Measurements from ENCODE around the gene RBM18. TPM values are rescaled to one million over a fixed set of nuclear protein-coding genes. Genes with fewer than 3 reads are reported as not detected.

RBM18 gene, protein sequence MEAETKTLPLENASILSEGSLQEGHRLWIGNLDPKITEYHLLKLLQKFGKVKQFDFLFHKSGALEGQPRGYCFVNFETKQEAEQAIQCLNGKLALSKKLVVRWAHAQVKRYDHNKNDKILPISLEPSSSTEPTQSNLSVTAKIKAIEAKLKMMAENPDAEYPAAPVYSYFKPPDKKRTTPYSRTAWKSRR
- total RNA-seq: 7.5 and 8.4 TPM in 2 replicates

GRCh38 chr9:122264360-122265148 lies at the start of gene RBM18, which contains the start of gene MRRF:
Gene RBM18, minus strand, starts transcription at chr9:122264840. Its CDS starts 3,348 bp downstream, at chr9:122261492.
Gene MRRF, plus strand, starts transcription at chr9:122264882. Its CDS starts 6,010 bp downstream, at chr9:122270892.

GRCh38 chr9:122228568-122229484 lies 35.8 kb downstream of the RBM18 start, which contains the start of gene LHX6:
Gene LHX6, minus strand, starts transcription at chr9:122228957. Its CDS starts 217 bp downstream, at chr9:122228740.

Other genes with a start within 250 kb of the RBM18 start
- gene TTLL11, start 171.5 kb downstream of the RBM18 start, total RNA-seq: 6.3 and 7.1 TPM in 2 replicates
- gene NDUFA8, start 105.1 kb downstream of the RBM18 start, total RNA-seq: 15.3 and 27.2 TPM in 2 replicates
- not detected in 2 replicates for gene MORN5, start 104.9 kb downstream of the RBM18 start, total RNA-seq
- gene LHX6, start 35.9 kb downstream of the RBM18 start, total RNA-seq: 0.33 TPM in 1 of 2 replicates, not detected in the other
- 41.9 and 42.0 TPM in 2 replicates for gene MRRF, start within 50 bp of the RBM18 start, total RNA-seq
- gene PTGS1, start 106.2 kb upstream of the RBM18 start, total RNA-seq: under 0.01 and 0.33 TPM in 2 replicates
- gene OR1J1, start 213.1 kb upstream of the RBM18 start, total RNA-seq: not detected in 2 replicates
- not detected in 2 replicates for gene OR1J2, start 246.0 kb upstream of the RBM18 start, total RNA-seq

Measured in placental epithelial cell (primary cell).